Tibial artery (tissue), 4 donors: ENCODE results near the gene SNX15.

Experiments
- DNase-seq, 2 donors: peaks; one replicate each; pipeline ENCODE4 v3.0.0-alpha.2; 2019
- H3K27ac ChIP-seq, 2 donors: fragments of 200-600 bp; sonication (generic) in 1 of 2; 1 replicate in 1 of 2; 2 replicates in 1 of 2; pipeline ENCODE4 v1.5.1; 2018 to 2019; ENCODE audit warnings: mild to moderate bottlenecking in 1 of 2
- H3K27me3 ChIP-seq, 2 donors: fragments of 200-600 bp; sonication (generic) in 1 of 2; one replicate each; pipeline versions ENCODE4 v1.5.1 to v1.6.0; 2016 to 2019
- H3K36me3 ChIP-seq, 3 donors: fragments of 200-600 bp; sonication (generic) in 2 of 3; one replicate each; pipeline ENCODE4 v1.5.1; 2016 to 2019; ENCODE audit warnings: mild to moderate bottlenecking in 2 of 3
- H3K4me1 ChIP-seq, 4 donors: fragments of 200-600 bp; sonication (generic) in 2 of 4; 1 replicate in 3 of 4; 2 replicates in 1 of 4; pipeline ENCODE4 v1.5.1; 2016 to 2019
- H3K4me3 ChIP-seq, 2 donors: fragments of 200-600 bp; sonication (generic) in 1 of 2; 1 replicate in 1 of 2; 2 replicates in 1 of 2; pipeline ENCODE4 v1.5.1; 2018 to 2019; ENCODE audit warnings: mild to moderate bottlenecking in 2 of 2
- H3K9me3 ChIP-seq, 3 donors: fragments of 200-600 bp; sonication (generic) in 1 of 3; one replicate each; pipeline ENCODE4 v1.5.1; 2016 to 2019
- CTCF ChIP-seq, 2 experiments: fragments of 200-600 bp in 1 of 2; fragments of 450-650 bp in 1 of 2; IDR thresholded peaks; one replicate each; pipeline ENCODE4 v1.5.1; 2017 to 2019; ENCODE audit warnings: antibody characterized with exemption in 2 of 2, mild to moderate bottlenecking in 1 of 2, moderate library complexity in 1 of 2
- intact Hi-C: fragments of 100-400 bp; cut with DNase I; formaldehyde crosslinking; loops from one replicate; pipeline ENCODE4 v1.15.0; 2023; ENCODE audit warnings: low total_unique reads

The SNX15 gene

GRCh38 chr11:65034423-65034822 lies 7.2 kb downstream of the SNX15 start:
- Histone ChIP-seq H3K27ac (no peak overlapping the region), H3K4me1 (peaks cover 0 to 5% (median 2%) of the 10 kb centered on the region in 4 donors), H3K36me3 (peaks cover 60 to 85% (median 65%) of the 10 kb centered on the region in 3 donors), H3K9me3 (no peaks in the 10 kb centered on the region), H3K4me3 (no peak overlapping the region), H3K27me3 (no peaks in the 10 kb centered on the region)
- DNase-seq = no peak
- intact Hi-C loops = no loop called here
- no peak for TF ChIP-seq CTCF (IDR thresholded peaks at IDR 0.05)

DNA sequence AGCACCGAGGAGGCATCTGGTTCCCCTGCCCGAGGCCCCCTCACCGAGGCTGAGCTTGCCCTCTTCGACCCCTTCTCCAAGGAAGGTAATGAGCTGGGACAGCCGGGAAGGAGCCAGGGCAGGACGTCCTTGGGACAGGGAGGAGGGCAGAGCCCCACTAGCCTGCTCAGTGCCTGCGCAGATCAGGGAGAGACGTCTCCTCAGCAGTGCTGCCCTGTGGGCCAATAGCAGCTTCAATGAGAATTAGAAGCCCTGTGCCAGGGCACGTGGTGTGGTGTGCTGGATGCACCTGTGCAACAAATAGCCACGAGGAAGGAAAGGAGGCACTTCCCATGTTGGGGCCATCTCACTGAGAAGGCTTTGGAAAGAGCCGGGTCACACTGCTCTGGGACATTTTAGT lies 8.3 kb downstream of the SNX15 start:
- Histone ChIP-seq H3K36me3 (peaks cover 60 to 91% (median 65%) of the 10 kb centered on the region in 3 donors), H3K4me3 (no peak overlapping the region), H3K27ac (no peak overlapping the region), H3K9me3 (no peaks in the 10 kb centered on the region), H3K4me1 (peaks cover 0 to 11% (median 5%) of the 10 kb centered on the region in 4 donors), H3K27me3 (no peaks in the 10 kb centered on the region)
- no peak for DNase-seq
- intact Hi-C loops = no loop called here
- TF ChIP-seq CTCF (IDR thresholded peaks at IDR 0.05) = no peak

GRCh38 chr11:65036931-65037330 lies 9.7 kb downstream of the SNX15 start:
- Histone ChIP-seq H3K4me3 (no peak overlapping the region), H3K9me3 (no peaks in the 10 kb centered on the region), H3K27me3 (no peaks in the 10 kb centered on the region), H3K27ac (peak overlapping the region; percentile 27 to 29), H3K4me1 (peaks cover 0 to 15% (median 10%) of the 10 kb centered on the region in 4 donors), H3K36me3 (peaks cover 53 to 80% (median 58%) of the 10 kb centered on the region in 3 donors)
- DNase-seq = peak; percentile 38 to 84
- intact Hi-C loops = no loop called here
- TF ChIP-seq CTCF (IDR thresholded peaks at IDR 0.05) = no peak

- Histone ChIP-seq H3K4me3 (peak overlapping the region; percentile 70 to 82), H3K27me3 (no peaks in the 10 kb centered on the region), H3K27ac (peak overlapping the region; percentile 87 to 92), H3K9me3 (no peaks in the 10 kb centered on the region), H3K4me1 (peaks cover 0 to 29% (median 18%) of the 10 kb centered on the region in 4 donors), H3K36me3 (peaks cover 24 to 62% (median 31%) of the 10 kb centered on the region in 3 donors)
- intact Hi-C loops = no loop called here
- DNase-seq = no peak
- no peak for TF ChIP-seq CTCF (IDR thresholded peaks at IDR 0.05)
Measured at GRCh38 chr11:65040520-65040846, 13.2 kb downstream of the SNX15 start.

- Histone ChIP-seq H3K27me3 (no peaks in the 10 kb centered on the region), H3K4me1 (peaks cover 0 to 29% (median 20%) of the 10 kb centered on the region in 4 donors), H3K27ac (peak within 1 kb of the TSS; percentile 87 to 92), H3K9me3 (no peaks in the 10 kb centered on the region), H3K4me3 (peak within 1 kb of the TSS; percentile 70 to 82), H3K36me3 (peaks cover 19 to 62% (median 26%) of the 10 kb centered on the region in 3 donors)
- intact Hi-C loops = no loop called here
- TF ChIP-seq CTCF (IDR thresholded peaks at IDR 0.05) = peak in 1 of 2 experiments; percentile 8
- DNase-seq = peak; percentile 91 to 93
Measured at GRCh38 chr11:65040847-65041622, 13.8 kb downstream of the SNX15 start, which contains the start of gene SAC3D1. TSS of gene SAC3D1 (plus strand) at chr11:65041210. CDS start at chr11:65041293, 83 bp downstream.
